ENCODE results near the gene EIF2AK2. TPM values are rescaled to one million over a fixed set of nuclear protein-coding genes. Genes with fewer than 3 reads are reported as not detected.

Gene EIF2AK2
- total and polyA plus RNA-seq, 12 donors: 2.4 to 31.1 (median 23.0) TPM

- Histone ChIP-seq H3K9me3 (no peaks in the 10 kb centered on the region), H3K4me3 (no peak overlapping the region), H3K27me3 (peaks cover 0 to 3% (median 0%) of the 10 kb centered on the region in 7 donors), H3K27ac (peak overlapping the region in 1 of 10 donors; percentile 47), H3K4me1 (peaks cover 0 to 13% (median 0%) of the 10 kb centered on the region in 9 donors), H3K36me3 (no peaks in the 10 kb centered on the region)
- DNase-seq: no peak
- TF ChIP-seq CTCF (IDR thresholded peaks at IDR 0.05): no peak
- 73% methylated on average over 6 of the region's 6 CpGs for WGBS, 2 donors
- intact Hi-C loops (cut with DNase I): loop anchor here in 1 of 10 donors (10.0 kb wide), 1 partner anchor 695 kb away; no protein-coding TSS in a partner anchor
- ATAC-seq: peak in 3 of 8 donors; percentile 42 to 47 (median 43)
These were observed 32.8 kb upstream of the EIF2AK2 start for GRCh38 chr2:37189452-37190153.

- H3K27ac ChIP-seq: peak within 1 kb of the TSS in 1 of 10 donors; percentile 47
- H3K4me3 ChIP-seq: no peak within 1 kb of the TSS
- no peak for DNase-seq
- ATAC-seq: no peak
- intact Hi-C loops (cut with DNase I): loop anchor here in 1 of 10 donors (10.0 kb wide), 1 partner anchor 696 kb away; no protein-coding TSS in a partner anchor
- WGBS, 2 donors: 89 to 95% methylated on average over 2 of the region's 2 CpGs
- peaks cover 0 to 13% (median 0%) of the 10 kb centered on the region in 9 donors for H3K4me1 ChIP-seq
- H3K9me3 ChIP-seq: no peaks in the 10 kb centered on the region
- H3K36me3 ChIP-seq: no peaks in the 10 kb centered on the region
- TF ChIP-seq CTCF (IDR thresholded peaks at IDR 0.05): no peak
- H3K27me3 ChIP-seq: peaks cover 0 to 3% (median 0%) of the 10 kb centered on the region in 7 donors
These were observed 31.8 kb upstream of the EIF2AK2 start, which contains the start of gene SULT6B1 for GRCh38 chr2:37188570-37188969. Gene SULT6B1 (minus strand): TSS chr2:37188670. CDS start chr2:37188640, 30 bp downstream.

GRCh38 chr2:37181726-37182684 lies 25.2 kb upstream of the EIF2AK2 start:
- H3K36me3 ChIP-seq: no peaks in the 10 kb centered on the region
- H3K27ac ChIP-seq: no peak overlapping the region
- no peak overlapping the region for H3K4me3 ChIP-seq
- peaks cover 0 to 4% (median 0%) of the 10 kb centered on the region in 7 donors for H3K27me3 ChIP-seq
- no peaks in the 10 kb centered on the region for H3K4me1 ChIP-seq
- DNase-seq: no peak
- WGBS, 2 donors: 70 to 74% methylated on average over 17 of the region's 17 CpGs
- TF ChIP-seq CTCF (IDR thresholded peaks at IDR 0.05): no peak
- H3K9me3 ChIP-seq: no peaks in the 10 kb centered on the region
- intact Hi-C loops (cut with DNase I): loop anchor here in 1 of 10 donors (10.0 kb wide), 1 partner anchor 703 kb away; no protein-coding TSS in a partner anchor
- no peak for ATAC-seq

GRCh38 chr2:37180640-37181039 lies 23.9 kb upstream of the EIF2AK2 start:
- no peak for DNase-seq
- Histone ChIP-seq H3K4me3 (no peak overlapping the region), H3K36me3 (no peaks in the 10 kb centered on the region), H3K9me3 (no peaks in the 10 kb centered on the region), H3K27me3 (peaks cover 0 to 7% (median 0%) of the 10 kb centered on the region in 7 donors), H3K27ac (no peak overlapping the region), H3K4me1 (no peaks in the 10 kb centered on the region)
- intact Hi-C loops (cut with DNase I): loop anchor here in 1 of 10 donors (10.0 kb wide), 1 partner anchor 704 kb away; no protein-coding TSS in a partner anchor
- ATAC-seq: no peak
- 96 to 97% methylated on average over 5 of the region's 5 CpGs for WGBS, 2 donors
- no peak for TF ChIP-seq CTCF (IDR thresholded peaks at IDR 0.05)
